ENCODE results near the gene MAD2L1BP.

DNA sequence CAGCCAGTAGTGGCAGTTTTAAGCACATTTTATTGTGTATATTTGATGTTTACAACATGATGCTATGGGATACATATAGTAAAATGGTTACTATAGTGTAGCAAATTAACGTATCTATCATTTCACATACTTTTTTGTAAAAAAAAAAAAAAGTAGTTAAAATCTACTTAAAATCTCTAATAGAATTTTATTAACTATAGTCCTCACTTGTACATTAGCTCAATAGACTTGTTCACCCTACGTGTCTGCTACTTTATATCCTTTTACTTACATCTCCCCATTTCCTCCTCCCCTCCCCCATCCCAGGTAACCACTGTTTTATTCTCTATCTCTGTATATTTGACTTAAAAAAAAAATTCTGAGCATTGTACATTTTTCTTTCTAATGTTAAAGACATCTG lies 29.6 kb upstream of the MAD2L1BP start:
- TF ChIP-seq EZH2 (IDR thresholded peaks at IDR 0.05), result no peak
- TF ChIP-seq, protein P1, sequence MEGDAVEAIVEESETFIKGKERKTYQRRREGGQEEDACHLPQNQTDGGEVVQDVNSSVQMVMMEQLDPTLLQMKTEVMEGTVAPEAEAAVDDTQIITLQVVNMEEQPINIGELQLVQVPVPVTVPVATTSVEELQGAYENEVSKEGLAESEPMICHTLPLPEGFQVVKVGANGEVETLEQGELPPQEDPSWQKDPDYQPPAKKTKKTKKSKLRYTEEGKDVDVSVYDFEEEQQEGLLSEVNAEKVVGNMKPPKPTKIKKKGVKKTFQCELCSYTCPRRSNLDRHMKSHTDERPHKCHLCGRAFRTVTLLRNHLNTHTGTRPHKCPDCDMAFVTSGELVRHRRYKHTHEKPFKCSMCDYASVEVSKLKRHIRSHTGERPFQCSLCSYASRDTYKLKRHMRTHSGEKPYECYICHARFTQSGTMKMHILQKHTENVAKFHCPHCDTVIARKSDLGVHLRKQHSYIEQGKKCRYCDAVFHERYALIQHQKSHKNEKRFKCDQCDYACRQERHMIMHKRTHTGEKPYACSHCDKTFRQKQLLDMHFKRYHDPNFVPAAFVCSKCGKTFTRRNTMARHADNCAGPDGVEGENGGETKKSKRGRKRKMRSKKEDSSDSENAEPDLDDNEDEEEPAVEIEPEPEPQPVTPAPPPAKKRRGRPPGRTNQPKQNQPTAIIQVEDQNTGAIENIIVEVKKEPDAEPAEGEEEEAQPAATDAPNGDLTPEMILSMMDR (IDR thresholded peaks at IDR 0.05 in 2 of 3, conservative IDR thresholded peaks at IDR 0.05 in 1 of 3; ENCODE audit: borderline replicate concordance in 1 of 3, insufficient read depth in 1 of 3, low read depth in 2 of 3, low read length in 2 of 3), result no peak
- TF ChIP-seq SIN3A (IDR thresholded peaks at IDR 0.05; ENCODE audit: low read depth), result no peak
